GM12864 (cell line): Measurements from ENCODE around the gene MORF4L1.

Experiments used
- DNase-seq: peaks from one replicate; pipeline ENCODE4 v3.0.0-alpha.2; 2011; ENCODE audit warnings: low read depth
- H3K4me3 ChIP-seq: 2 replicates; pipeline ENCODE4 v1.5.1; 2011; ENCODE audit warnings: mild to moderate bottlenecking, low read depth, low read length, control low read depth
- TF ChIP-seq, protein P1 (sequence below): IDR thresholded peaks from 2 replicates; pipeline ENCODE4 v1.5.1; 2011; ENCODE audit warnings: low read depth, mild to moderate bottlenecking, moderate library complexity, low read length, control low read depth, inconsistent platforms; ENCODE audit errors: missing control alignments

MORF4L1 gene

GRCh38 chr15:78872155-78872971 lies at the start of gene MORF4L1:
TSS of gene MORF4L1 (plus strand) at chr15:78872890. CDS start at chr15:78873018, 128 bp downstream.
- peak; percentile 71 for DNase-seq
- TF ChIP-seq, protein P1, sequence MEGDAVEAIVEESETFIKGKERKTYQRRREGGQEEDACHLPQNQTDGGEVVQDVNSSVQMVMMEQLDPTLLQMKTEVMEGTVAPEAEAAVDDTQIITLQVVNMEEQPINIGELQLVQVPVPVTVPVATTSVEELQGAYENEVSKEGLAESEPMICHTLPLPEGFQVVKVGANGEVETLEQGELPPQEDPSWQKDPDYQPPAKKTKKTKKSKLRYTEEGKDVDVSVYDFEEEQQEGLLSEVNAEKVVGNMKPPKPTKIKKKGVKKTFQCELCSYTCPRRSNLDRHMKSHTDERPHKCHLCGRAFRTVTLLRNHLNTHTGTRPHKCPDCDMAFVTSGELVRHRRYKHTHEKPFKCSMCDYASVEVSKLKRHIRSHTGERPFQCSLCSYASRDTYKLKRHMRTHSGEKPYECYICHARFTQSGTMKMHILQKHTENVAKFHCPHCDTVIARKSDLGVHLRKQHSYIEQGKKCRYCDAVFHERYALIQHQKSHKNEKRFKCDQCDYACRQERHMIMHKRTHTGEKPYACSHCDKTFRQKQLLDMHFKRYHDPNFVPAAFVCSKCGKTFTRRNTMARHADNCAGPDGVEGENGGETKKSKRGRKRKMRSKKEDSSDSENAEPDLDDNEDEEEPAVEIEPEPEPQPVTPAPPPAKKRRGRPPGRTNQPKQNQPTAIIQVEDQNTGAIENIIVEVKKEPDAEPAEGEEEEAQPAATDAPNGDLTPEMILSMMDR, result no peak
- H3K4me3 ChIP-seq, result peak within 1 kb of the TSS; percentile 80

GRCh38 chr15:78828920-78829319 lies 43.8 kb upstream of the MORF4L1 start:
- H3K4me3 ChIP-seq, result no peak overlapping the region
- no peak for DNase-seq
- TF ChIP-seq, protein P1, result no peak

- H3K4me3 ChIP-seq, result no peak overlapping the region
- DNase-seq, result no peak
- TF ChIP-seq, protein P1, result no peak
Measured at GRCh38 chr15:78830514-78831228, 42.0 kb upstream of the MORF4L1 start.

- no peak overlapping the region for H3K4me3 ChIP-seq
- DNase-seq, result no peak
- TF ChIP-seq, protein P1, result no peak
Measured at GRCh38 chr15:78831229-78832207, 41.2 kb upstream of the MORF4L1 start.

DNA sequence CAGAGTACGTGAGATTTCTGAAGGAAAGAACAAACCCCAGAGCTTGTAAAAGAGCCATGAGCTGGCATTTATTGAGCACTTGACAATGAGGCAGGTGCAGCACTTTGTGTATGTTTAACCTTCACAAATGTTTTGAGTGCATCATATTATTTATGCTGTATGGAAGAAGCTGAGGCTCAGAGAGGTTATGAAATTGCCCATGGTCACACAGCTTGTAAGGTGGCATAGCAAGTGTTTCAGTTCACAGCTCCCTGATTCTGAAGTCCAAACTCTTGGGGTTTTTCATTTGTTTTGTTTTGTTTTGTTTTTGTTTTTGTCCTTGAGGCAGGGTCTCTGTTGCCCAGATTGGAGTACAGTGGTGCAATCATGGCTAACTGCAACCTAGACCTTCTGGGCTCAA lies 36.4 kb upstream of the MORF4L1 start:
- TF ChIP-seq, protein P1, result no peak
- DNase-seq, result no peak
- no peak overlapping the region for H3K4me3 ChIP-seq

DNA sequence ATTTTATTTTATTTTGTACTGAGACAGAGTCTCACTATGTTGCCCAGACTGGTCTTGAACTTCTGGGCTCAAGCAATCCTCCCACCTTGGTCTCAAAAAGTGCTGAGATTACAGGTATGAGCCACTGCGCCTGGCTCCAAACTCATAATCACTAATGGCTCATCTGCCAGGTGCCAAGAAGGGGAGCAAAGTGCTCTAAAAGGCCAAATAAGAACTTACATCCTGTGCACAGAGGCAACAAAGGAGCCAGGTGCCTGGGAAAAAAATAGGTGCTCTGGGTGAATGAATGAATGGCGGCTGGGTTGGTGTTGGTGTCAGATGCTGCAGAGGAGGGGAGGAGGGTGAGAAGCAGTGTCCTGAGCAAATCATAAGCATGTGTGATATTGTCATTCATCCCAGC lies 35.6 kb upstream of the MORF4L1 start:
- TF ChIP-seq, protein P1, result no peak
- H3K4me3 ChIP-seq, result no peak overlapping the region
- DNase-seq, result no peak
